Measurements from ENCODE around the gene CHMP6. TPM values are rescaled to one million over a fixed set of nuclear protein-coding genes. Genes with fewer than 3 reads are reported as not detected.
"Not testable (repeated sequence)": the region's sequence is repeated elsewhere in the genome, so short reads cannot be mapped to it uniquely, and the experiment has no call there.

Gene CHMP6
- total RNA-seq, 4 donors from 2014 or later: 13.5 to 23.2 (median 16.8) TPM

DNA sequence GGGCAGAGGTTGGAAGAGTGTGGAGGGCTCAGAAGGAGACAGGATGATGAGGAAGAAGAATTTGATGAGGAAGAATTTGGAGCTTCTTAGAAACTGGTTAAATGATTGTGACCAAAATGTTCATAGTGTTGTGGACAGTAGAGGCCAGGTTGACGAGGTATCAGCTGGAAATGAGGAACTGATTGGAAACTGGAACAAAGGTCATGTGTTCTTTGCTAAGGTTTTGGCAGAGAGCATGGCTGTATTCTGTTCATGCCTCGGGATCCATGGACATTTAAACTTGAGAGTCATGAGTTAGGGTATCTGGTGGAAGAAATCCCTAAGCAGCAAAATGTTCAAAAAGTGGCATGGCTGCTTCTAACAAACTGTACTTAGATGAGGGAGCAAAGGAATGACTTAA lies 19.3 kb downstream of the CHMP6 start:
- TF ChIP-seq, protein P1, sequence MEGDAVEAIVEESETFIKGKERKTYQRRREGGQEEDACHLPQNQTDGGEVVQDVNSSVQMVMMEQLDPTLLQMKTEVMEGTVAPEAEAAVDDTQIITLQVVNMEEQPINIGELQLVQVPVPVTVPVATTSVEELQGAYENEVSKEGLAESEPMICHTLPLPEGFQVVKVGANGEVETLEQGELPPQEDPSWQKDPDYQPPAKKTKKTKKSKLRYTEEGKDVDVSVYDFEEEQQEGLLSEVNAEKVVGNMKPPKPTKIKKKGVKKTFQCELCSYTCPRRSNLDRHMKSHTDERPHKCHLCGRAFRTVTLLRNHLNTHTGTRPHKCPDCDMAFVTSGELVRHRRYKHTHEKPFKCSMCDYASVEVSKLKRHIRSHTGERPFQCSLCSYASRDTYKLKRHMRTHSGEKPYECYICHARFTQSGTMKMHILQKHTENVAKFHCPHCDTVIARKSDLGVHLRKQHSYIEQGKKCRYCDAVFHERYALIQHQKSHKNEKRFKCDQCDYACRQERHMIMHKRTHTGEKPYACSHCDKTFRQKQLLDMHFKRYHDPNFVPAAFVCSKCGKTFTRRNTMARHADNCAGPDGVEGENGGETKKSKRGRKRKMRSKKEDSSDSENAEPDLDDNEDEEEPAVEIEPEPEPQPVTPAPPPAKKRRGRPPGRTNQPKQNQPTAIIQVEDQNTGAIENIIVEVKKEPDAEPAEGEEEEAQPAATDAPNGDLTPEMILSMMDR (IDR thresholded peaks at IDR 0.05): no peak
- ATAC-seq (ENCODE audit: low FRiP score) (no peak), DNase-seq (ENCODE audit: low spot score) (no peak)

DNA sequence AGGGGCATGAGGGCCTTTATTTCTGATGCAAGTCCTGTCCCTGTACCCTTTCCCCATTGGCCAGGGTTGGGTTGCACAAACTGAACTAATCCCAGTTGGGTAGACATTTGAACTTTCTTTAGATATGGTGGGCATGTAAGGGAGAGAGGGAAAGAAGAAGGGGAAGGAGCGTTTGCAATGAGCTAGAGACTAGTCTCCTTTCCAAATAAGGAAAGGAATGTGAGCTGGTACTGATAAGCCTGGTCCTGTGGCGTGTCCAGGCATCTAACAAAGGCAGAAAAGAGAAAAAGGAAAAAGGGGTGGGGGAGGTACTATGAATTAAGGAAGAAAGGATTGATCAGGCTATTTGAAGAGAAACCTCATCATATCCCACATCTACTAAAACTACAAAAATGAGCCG lies 20.3 kb downstream of the CHMP6 start:
- TF ChIP-seq, protein P1 (IDR thresholded peaks at IDR 0.05): no peak
- ATAC-seq (ENCODE audit: low FRiP score): no peak
- DNase-seq (ENCODE audit: low spot score): no peak

DNA sequence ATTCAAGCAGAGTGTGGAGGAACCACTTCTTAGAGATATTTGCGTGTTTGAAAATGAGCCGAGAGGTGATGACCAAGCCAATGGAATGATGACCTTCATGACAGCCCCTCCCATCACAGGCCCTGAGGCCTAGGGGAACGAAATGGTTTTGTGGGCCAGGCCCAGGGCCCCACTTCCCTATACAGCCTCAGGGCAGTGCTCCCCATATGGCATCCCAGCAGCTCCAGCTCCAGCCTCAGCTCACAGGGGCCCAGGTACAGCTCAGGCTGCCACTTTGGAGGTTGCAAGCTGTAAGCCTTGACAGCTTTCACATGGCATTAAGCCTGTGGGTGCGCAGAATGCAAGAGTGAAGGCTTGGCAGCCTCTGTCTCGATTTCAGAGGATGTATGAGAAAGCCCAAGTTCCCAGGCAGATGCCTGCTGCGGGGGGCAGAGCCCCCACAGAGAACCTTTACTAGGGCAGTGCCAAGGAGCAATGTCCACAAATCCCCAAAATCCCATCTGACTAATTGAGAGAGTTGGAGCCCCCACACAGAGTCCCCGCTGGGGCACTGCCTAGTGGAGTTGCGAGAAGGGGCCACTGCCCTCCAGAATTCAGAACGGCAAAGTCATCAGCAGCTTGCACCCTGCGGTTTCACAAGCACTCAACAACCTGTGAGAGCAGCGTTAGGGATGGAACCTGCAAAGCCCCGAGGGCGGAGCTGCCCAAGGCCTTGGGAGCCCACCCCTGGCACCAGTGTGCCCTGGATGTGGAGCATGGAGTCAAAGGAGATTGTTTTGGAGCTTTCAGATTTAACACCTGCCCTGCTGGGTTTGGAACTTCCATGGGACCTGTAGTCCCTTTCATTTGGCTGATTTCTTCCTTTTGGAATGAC lies 21.2 kb downstream of the CHMP6 start:
- TF ChIP-seq, protein P1 (IDR thresholded peaks at IDR 0.05): no peak
- ATAC-seq (ENCODE audit: low FRiP score) (no peak), DNase-seq (ENCODE audit: low spot score) (no peak)

DNA sequence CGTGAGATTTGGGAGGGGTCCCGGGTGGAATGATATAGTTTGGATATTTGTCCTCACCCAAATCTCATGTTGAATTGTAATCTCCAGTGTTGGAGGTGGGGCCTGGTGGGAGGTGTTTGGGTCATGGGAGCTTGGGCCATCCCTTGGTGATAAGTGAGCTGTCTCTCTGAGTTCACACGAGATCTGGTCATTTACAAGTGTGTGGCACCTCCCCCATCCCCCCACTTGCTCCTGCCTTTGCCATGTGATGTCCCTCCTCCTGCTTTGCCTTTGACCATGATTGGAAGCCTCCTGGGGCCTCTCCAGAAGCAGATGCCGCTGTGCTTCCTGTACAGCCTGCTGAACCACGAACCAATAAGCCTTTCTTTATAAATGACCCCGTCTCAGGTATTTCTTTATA lies 22.0 kb downstream of the CHMP6 start:
- ATAC-seq (ENCODE audit: low FRiP score) (no peak), DNase-seq (ENCODE audit: low spot score) (no peak)
- TF ChIP-seq, protein P1 (IDR thresholded peaks at IDR 0.05): no peak

DNA sequence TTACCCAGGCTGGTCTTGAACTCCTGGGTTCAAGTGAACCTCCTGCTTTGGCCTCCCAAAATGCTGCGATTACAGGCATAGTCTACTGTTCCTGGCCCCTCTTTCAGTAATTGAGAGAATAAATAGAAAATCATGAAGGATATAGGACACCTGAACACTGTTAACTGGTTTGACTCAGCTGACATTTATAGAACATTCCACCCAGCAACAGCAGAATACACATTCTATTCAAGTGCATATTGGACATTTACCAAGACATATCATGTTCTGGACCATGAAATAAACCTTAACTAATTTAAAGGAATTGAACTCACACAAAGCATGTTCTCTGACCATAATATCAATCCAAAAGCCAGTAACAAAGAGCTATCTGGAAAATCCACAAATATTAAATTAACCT lies 23.5 kb downstream of the CHMP6 start:
- ATAC-seq (ENCODE audit: low FRiP score): no peak
- no peak for DNase-seq (ENCODE audit: low spot score)
- TF ChIP-seq, protein P1 (IDR thresholded peaks at IDR 0.05): no peak

DNA sequence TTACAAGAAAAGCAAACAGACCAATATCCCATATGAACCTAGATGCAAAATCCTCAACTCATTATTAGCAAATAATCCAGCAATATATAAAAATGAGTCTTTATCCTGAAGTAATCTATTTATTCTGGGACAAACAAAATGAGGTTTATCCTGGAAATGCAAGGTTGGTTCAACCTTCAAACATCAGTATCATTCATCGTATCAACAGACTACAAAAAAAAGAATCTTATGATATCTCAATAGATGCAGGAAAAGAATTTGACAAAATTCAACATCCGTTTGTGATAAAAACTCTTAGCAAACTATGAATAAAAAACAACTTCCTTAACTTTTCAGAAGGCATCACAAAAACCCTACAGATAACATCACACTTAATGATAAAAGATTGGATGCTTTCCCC lies 24.9 kb downstream of the CHMP6 start:
- ATAC-seq (ENCODE audit: low FRiP score): no peak
- no peak for DNase-seq (ENCODE audit: low spot score)
- TF ChIP-seq, protein P1 (IDR thresholded peaks at IDR 0.05): no peak

DNA sequence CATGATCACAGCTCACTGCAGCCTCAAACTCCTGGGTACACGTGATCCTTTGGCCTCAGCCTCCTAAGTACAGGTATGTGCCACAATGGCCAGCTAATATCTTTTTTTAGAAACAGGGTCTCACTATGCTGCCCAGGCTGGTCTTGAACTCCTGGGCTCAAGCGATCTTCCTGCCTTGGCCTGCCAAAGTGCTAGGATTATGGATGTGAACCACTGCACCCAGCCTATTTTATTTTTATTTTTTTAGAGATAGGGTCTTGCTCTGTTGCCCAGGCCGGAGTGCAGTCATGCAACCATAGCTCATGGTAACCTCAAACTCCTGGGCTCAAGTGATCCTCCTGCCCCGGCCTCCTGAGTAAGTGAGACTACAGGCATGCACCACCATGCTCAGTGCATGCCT lies 25.7 kb downstream of the CHMP6 start:
- DNase-seq (ENCODE audit: low spot score); ATAC-seq (ENCODE audit: low FRiP score): not testable (repeated sequence)

Data from omental fat pad (tissue), 4 donors.